IPS-18c (cell line): ENCODE measurements around the gene MEF2A.
"Not testable (repeated sequence)": the region's sequence is repeated elsewhere in the genome, so short reads cannot be mapped to it uniquely, and the experiment has no call there.

Experiments
- H3K4me3 ChIP-seq: 2 replicates; pipeline ENCODE4 v1.7.0; 2013; ENCODE audit warnings: low read depth, mild to moderate bottlenecking, low read length, moderate library complexity; ENCODE audit not compliant: insufficient read depth
- H3K9me3 ChIP-seq: one replicate; pipeline ENCODE4 v1.6.1; 2013; ENCODE audit warnings: mild to moderate bottlenecking, low read length, moderate library complexity; ENCODE audit not compliant: control insufficient read depth, insufficient read depth

MEF2A gene

GRCh38 chr15:99749386-99749785, 183.6 kb downstream of the MEF2A start:
- no peaks in the 10 kb centered on the region for H3K9me3 ChIP-seq
- no peak overlapping the region for H3K4me3 ChIP-seq

- H3K9me3 ChIP-seq, H3K4me3 ChIP-seq: not testable (repeated sequence)
These were observed 184.5 kb downstream of the MEF2A start for GRCh38 chr15:99750326-99750725.

GRCh38 chr15:99752556-99752955, 186.8 kb downstream of the MEF2A start:
- H3K9me3 ChIP-seq, result no peaks in the 10 kb centered on the region
- H3K4me3 ChIP-seq, result no peak overlapping the region

- H3K4me3 ChIP-seq, result no peak overlapping the region
- H3K9me3 ChIP-seq, result no peaks in the 10 kb centered on the region
These were observed 187.3 kb downstream of the MEF2A start for GRCh38 chr15:99753066-99753465.

- H3K4me3 ChIP-seq, result no peak overlapping the region
- H3K9me3 ChIP-seq, result no peaks in the 10 kb centered on the region
These were observed 190.1 kb downstream of the MEF2A start for GRCh38 chr15:99755692-99756409.

- H3K4me3 ChIP-seq, result no peak overlapping the region
- no peaks in the 10 kb centered on the region for H3K9me3 ChIP-seq
These were observed 196.5 kb downstream of the MEF2A start for GRCh38 chr15:99762288-99762687.

- no peak overlapping the region for H3K4me3 ChIP-seq
- no peaks in the 10 kb centered on the region for H3K9me3 ChIP-seq
These were observed 198.0 kb downstream of the MEF2A start for GRCh38 chr15:99763827-99764226.

- no peaks in the 10 kb centered on the region for H3K9me3 ChIP-seq
- H3K4me3 ChIP-seq, result no peak overlapping the region
These were observed 198.7 kb downstream of the MEF2A start for GRCh38 chr15:99764522-99764921.
